ENCODE measurements around the gene RAB40C.
A peak's percentile ranks its signal among the peaks of the same experiment; 100 is the strongest.

RAB40C gene

GRCh38 chr16:644556-644955 lies 54.7 kb downstream of the RAB40C start:
- no peak for DNase-seq

- no peak for DNase-seq
These were observed 56.2 kb downstream of the RAB40C start for GRCh38 chr16:645852-646678.

GRCh38 chr16:646679-647172 lies 56.9 kb downstream of the RAB40C start:
- DNase-seq, result no peak

DNA sequence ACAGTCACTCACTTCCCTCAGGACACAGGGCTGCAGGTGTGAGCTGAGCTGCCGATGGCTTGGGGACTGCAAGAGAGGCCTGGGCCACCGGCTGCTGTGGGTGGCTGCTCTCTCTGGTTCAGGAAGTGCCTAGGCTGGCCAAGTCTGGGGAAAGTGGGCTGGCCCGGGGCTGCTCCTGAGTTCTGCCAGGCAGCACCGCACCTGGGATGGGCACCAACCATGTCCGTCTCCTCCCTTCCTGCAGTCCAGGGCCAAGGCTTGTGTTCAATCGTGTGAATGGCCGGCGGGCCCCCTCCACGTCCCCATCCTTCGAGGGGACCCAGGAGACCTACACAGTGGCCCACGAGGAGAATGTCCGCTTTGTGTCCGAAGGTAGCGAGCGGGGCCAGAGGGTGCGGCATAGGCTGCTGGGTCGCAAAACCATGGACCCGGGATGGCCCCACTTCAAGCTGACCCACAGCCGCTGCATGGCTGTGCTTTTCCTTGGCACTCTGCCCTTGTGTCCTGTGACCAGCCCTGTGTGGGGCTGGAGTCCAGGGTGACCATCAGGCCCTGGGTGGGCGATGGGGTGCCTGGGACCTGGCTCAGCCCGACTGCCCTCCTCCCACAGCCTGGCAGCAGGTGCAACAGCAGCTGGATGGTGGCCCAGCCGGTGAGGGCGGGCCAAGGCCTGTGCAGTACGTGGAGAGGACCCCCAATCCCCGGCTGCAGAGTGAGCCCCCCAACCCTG lies 57.5 kb downstream of the RAB40C start:
- peak in 2 of 56 donors; percentile 11 to 14 for DNase-seq

- DNase-seq, result peak in 5 of 56 donors; percentile 3 to 43 (median 13)
These were observed 58.4 kb downstream of the RAB40C start for GRCh38 chr16:648071-648780.

GRCh38 chr16:648781-649589 lies 59.1 kb downstream of the RAB40C start, which contains the start of gene WDR90:
Gene WDR90, plus strand, starts transcription at chr16:649365. Its CDS starts 52 bp downstream, at chr16:649417.
- peak; percentile 39 to 97 (median 88) for DNase-seq

GRCh38 chr16:649631-650030 lies 59.8 kb downstream of the RAB40C start:
- no peak for DNase-seq

- no peak for DNase-seq
These were observed 62.0 kb downstream of the RAB40C start for GRCh38 chr16:651844-652243.

DNA sequence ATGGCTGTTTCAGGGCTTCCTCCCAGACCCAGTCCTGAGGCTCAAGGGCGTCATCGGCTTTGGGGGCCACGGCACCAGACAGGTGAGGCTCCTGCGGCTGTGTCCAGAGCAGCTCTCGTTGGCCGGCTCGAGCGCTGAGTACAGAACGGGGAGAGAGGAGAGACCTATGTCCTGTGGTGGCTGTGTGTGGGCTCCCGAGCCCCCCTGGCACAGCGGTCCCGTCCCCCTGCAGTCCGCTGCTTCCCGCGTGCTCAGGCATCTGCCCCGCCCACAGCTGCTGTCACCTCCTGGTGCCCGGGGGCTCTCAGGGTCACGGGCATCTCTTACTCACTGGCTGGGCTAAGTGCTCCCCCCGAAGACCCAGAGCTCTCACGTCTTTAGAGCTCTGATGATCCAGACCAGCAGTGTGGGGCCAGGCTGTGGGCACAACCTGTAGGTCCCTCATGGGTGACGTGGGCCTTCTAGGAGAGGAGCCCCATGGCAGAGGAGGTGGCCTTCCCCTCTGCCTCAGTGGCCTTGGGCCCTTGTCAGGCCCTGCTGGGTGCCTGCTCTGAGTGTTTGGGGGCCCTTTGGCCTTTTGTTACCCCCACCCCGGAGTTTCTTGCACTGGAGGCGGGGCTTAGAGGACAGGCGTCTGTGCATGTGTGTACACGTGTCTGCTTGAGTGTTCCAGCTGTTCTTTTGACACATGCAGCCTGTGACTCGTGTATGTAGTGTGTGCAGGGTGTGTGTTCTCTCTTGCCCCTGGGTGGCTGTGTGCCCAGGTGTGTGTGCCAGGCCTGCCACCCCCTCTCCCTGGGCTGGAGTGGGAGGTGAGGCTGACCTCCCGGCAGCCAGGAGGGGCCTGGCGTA lies 62.8 kb downstream of the RAB40C start:
- DNase-seq, result no peak

DNA sequence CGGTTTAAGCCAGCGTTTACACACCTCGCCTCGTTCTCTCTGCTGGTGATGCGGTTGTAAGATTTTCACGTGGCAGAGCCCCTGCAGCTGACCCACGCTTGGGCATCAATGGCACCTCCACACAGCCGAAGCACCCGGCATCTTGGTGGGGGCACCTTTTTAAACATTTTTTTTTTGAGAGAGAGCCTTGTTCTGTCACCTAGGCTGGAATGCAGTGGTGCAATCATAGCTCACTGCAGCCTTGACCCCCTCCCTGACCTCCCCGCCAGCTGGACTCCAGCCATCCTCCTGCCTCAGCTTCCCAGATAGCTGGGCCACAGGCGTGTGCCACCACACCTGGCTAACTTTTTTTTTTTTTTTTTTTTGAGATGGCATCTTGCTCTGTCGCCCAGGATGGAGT lies 64.2 kb downstream of the RAB40C start:
- no peak for DNase-seq

GRCh38 chr16:657487-657886 lies 67.6 kb downstream of the RAB40C start:
- no peak for DNase-seq

DNA sequence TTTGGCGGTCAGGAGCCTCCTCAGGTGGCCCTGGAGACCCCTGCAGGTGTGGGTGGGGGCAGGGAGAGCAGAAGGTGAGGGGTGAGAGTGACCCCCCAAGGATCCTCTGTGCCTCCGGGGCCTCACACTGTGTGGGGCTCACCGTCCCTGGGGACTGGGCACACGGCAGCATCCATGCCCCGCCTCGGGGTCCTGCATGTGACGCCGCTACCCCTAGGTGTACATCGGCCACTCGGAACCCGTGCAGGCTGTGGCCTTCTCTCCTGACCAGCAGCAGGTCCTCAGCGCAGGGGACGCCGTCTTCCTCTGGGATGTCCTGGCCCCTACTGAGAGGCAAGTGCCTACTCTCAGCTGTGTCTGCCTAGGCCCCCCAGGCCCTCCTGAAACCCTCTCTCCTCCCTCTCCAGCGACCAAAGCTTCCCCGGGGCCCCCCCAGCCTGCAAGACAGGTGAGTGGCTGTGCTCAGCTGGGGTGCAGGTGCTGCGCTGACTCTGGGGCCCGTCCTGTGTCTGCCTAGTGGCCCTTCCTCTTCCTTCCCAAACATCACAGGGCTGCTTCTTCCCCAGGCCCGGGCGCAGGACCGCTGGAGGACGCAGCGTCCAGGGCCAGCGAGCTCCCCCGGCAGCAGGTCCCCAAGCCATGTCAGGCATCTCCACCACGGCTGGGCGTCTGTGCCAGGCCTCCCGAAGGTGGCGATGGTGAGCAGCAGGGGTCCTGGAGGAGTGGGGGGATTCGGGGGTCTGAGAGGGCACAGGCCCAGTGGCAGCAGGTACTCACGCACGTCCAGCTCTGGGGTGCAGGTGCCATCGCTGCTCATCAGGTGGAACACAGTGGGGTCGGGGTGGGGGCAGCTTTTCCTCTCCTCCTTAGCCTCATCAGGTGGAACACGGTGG lies 69.1 kb downstream of the RAB40C start:
- DNase-seq, result no peak

- no peak for DNase-seq
These were observed 69.8 kb downstream of the RAB40C start for GRCh38 chr16:659618-660017.

- DNase-seq, result no peak
These were observed 70.2 kb downstream of the RAB40C start for GRCh38 chr16:660132-660458.

DNA sequence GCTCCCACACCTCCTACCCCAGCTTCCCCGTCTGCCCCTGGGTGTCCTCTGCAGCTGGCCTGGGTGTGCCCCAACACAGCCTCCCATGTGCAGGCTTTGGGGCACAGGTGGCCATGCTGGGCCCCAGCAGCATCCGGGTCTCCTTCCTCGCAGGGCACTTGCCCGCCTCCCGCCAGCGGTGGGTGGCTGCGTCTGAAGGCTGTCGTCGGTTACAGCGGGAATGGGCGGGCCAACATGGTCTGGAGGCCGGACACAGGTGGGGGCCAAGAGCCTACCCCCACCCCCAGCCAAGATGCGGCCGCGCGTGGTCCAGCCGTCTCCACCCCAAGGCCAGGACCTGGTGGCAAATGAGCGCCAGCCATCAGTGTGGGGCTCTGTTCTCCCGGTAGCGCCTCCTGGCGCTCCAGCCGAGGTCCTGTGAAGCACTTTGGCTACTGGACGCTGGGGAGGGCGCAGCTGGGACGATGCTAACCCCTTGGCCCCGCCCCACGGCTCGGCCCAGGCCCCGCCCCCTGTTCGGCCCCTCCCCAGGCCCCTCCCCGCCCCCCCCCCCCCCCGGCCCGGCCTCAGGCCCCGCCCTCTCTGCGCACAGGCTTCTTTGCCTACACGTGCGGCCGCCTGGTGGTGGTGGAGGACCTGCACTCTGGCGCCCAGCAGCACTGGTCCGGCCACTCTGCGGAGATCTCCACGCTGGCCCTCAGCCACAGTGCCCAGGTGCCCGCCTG lies 70.8 kb downstream of the RAB40C start:
- DNase-seq, result peak in 54 of 56 donors; percentile 30 to 90 (median 76)

GRCh38 chr16:661184-661821 lies 71.4 kb downstream of the RAB40C start:
- peak in 1 of 56 donors; percentile 48 for DNase-seq

- no peak for DNase-seq
These were observed 72.2 kb downstream of the RAB40C start for GRCh38 chr16:662095-662494.

GRCh38 chr16:662597-662996 lies 72.7 kb downstream of the RAB40C start:
- DNase-seq, result no peak
